WTC11 (cell line): ENCODE results near the gene LIN28A. TPM values are rescaled to one million over a fixed set of nuclear protein-coding genes. Genes with fewer than 3 reads are reported as not detected.

Experiments used
- ATAC-seq: fragments of 200-7000 bp; cut with Tn5 transposase; 2 replicates; pipeline ENCODE4 v1.10.0; 2021; ENCODE audit warnings: mild to moderate bottlenecking, moderate library complexity
- CTCF ChIA-PET: fragments of 300-600 bp; sonication (Branson Sonifier 250); formaldehyde crosslinking; loops from one replicate; lab custom pipeline; 2021; ENCODE audit warnings: antibody characterized with exemption; lab: Charles Lee
- POLR2A ChIA-PET: fragments of 350-600 bp; sonication (Branson Sonifier 250); formaldehyde crosslinking; loops from one replicate; lab custom pipeline; 2021; ENCODE audit warnings: antibody characterized with exemption; lab: Charles Lee
- DNase-seq: peaks from one replicate; pipeline ENCODE4 v3.0.0; 2021; ENCODE audit warnings: low spot score
- H3K27ac Mint-ChIP-seq: 2 replicates; pipeline ENCODE4 v1.8.0; 2021; ENCODE audit warnings: mixed read lengths
- H3K27me3 Mint-ChIP-seq: 2 replicates; pipeline ENCODE4 v1.8.0; 2021; ENCODE audit warnings: low read depth, mild to moderate bottlenecking, moderate library complexity, mixed read lengths
- H3K36me3 Mint-ChIP-seq: 2 replicates; pipeline ENCODE4 v1.8.0; 2021; ENCODE audit warnings: mixed read lengths
- H3K4me1 Mint-ChIP-seq: 2 replicates; pipeline ENCODE4 v1.8.0; 2022; ENCODE audit warnings: mixed read lengths
- H3K4me3 Mint-ChIP-seq: 2 replicates; pipeline ENCODE4 v1.8.0; 2021; ENCODE audit warnings: mild to moderate bottlenecking, moderate library complexity, mixed read lengths
- H3K9me3 Mint-ChIP-seq: 2 replicates; pipeline ENCODE4 v1.8.0; 2021; ENCODE audit warnings: mixed read lengths
- ARID4B ChIP-seq: sonication (generic); formaldehyde crosslinking; IDR thresholded peaks from 2 replicates; pipeline ENCODE4 v1.8.0; 2023; ENCODE audit warnings: missing genetic modification reagents, mild to moderate bottlenecking, borderline replicate concordance
- CTCF ChIP-seq: fragments of 200-600 bp; IDR thresholded peaks from 2 replicates; pipeline ENCODE4 v1.8.0; 2022; ENCODE audit warnings: antibody characterized with exemption
- FOXP4 ChIP-seq: sonication (generic); formaldehyde crosslinking; IDR thresholded peaks from 2 replicates; pipeline ENCODE4 v1.8.0; 2022; ENCODE audit warnings: mild to moderate bottlenecking, missing genetic modification reagents
- GRHL2 ChIP-seq: fragments of 250-450 bp; sonication (Bioruptor Pico); IDR thresholded peaks from 2 replicates; pipeline ENCODE4 v1.8.0; 2022; ENCODE audit warnings: mild to moderate bottlenecking, moderate library complexity; ENCODE audit not compliant: insufficient replicate concordance, severe bottlenecking
- GTF2I ChIP-seq: fragments of 250-450 bp; sonication (Bioruptor Pico); conservative IDR thresholded peaks from 2 replicates; pipeline ENCODE4 v1.4.0; 2021; ENCODE audit warnings: mild to moderate bottlenecking
- IRF1 ChIP-seq: sonication (generic); formaldehyde crosslinking; IDR thresholded peaks from 2 replicates; pipeline ENCODE4 v1.8.0; 2023; ENCODE audit warnings: missing genetic modification reagents
- IRF2 ChIP-seq: sonication (generic); formaldehyde crosslinking; IDR thresholded peaks from 2 replicates; pipeline ENCODE4 v1.8.0; 2022; ENCODE audit warnings: low read depth, missing genetic modification reagents, borderline replicate concordance
- MAX ChIP-seq: sonication (generic); formaldehyde crosslinking; IDR thresholded peaks from 2 replicates; pipeline ENCODE4 v1.8.0; 2022; ENCODE audit warnings: mild to moderate bottlenecking, missing genetic modification reagents
- MXD4 ChIP-seq: fragments of 250-450 bp; sonication (Bioruptor Pico); IDR thresholded peaks from 2 replicates; pipeline ENCODE4 v1.8.0; 2021; ENCODE audit warnings: mild to moderate bottlenecking, moderate library complexity, borderline replicate concordance
- NR3C1 ChIP-seq: sonication (generic); formaldehyde crosslinking; conservative IDR thresholded peaks from 2 replicates; pipeline ENCODE4 v1.8.1; 2023; ENCODE audit warnings: low read depth, mild to moderate bottlenecking, missing genetic modification reagents
- OVOL2 ChIP-seq: fragments of 250-450 bp; sonication (Bioruptor Pico); IDR thresholded peaks from 2 replicates; pipeline ENCODE4 v1.9.0; 2021; ENCODE audit warnings: mild to moderate bottlenecking, borderline replicate concordance
- SMAD4 ChIP-seq: sonication (generic); formaldehyde crosslinking; IDR thresholded peaks from 2 replicates; pipeline ENCODE4 v1.8.0; 2022; ENCODE audit warnings: mild to moderate bottlenecking, missing genetic modification reagents
- TEAD4 ChIP-seq: sonication (generic); formaldehyde crosslinking; IDR thresholded peaks from 2 replicates; pipeline ENCODE4 v1.8.0; 2022; ENCODE audit warnings: mild to moderate bottlenecking, missing genetic modification reagents
- USF2 ChIP-seq: sonication (generic); formaldehyde crosslinking; IDR thresholded peaks from 2 replicates; pipeline ENCODE4 v1.8.1; 2023; ENCODE audit warnings: mild to moderate bottlenecking, missing genetic modification reagents, moderate library complexity
- ZBTB21 ChIP-seq: sonication (generic); formaldehyde crosslinking; IDR thresholded peaks from 2 replicates; pipeline ENCODE4 v1.8.1; 2023; ENCODE audit warnings: mild to moderate bottlenecking, missing genetic modification reagents, borderline replicate concordance
- ZNF121 ChIP-seq: sonication (generic); formaldehyde crosslinking; IDR thresholded peaks from 2 replicates; pipeline ENCODE4 v1.8.0; 2023; ENCODE audit warnings: missing genetic modification reagents
- ZNF138 ChIP-seq: sonication (generic); formaldehyde crosslinking; conservative IDR thresholded peaks from 2 replicates; pipeline ENCODE4 v1.8.1; 2022; ENCODE audit warnings: mild to moderate bottlenecking, moderate library complexity, missing genetic modification reagents
- ZNF263 ChIP-seq: sonication (generic); formaldehyde crosslinking; IDR thresholded peaks from 2 replicates; pipeline ENCODE4 v1.8.1; 2022; ENCODE audit warnings: low read depth, mild to moderate bottlenecking, moderate library complexity, missing genetic modification reagents
- ZNF396 ChIP-seq: fragments of 250-450 bp; sonication (Bioruptor Pico); IDR thresholded peaks from 2 replicates; pipeline ENCODE4 v1.8.0; 2021; ENCODE audit warnings: mild to moderate bottlenecking, moderate library complexity, borderline replicate concordance
- ZSCAN18 ChIP-seq: fragments of 250-450 bp; sonication (Bioruptor Pico); IDR thresholded peaks from 2 replicates; pipeline ENCODE4 v2.1.2; 2022; ENCODE audit warnings: mild to moderate bottlenecking, moderate library complexity
- total RNA-seq: library from RNA; stranded (reverse); gene quantifications from 3 replicates; pipeline ENCODE4 v1.2.3, GENCODE V29; 2021

The LIN28A gene
- total RNA-seq, 1 experiment from 2014 or later, result 1,251 TPM

GRCh38 chr1:26418865-26419349, 8.3 kb downstream of the LIN28A start (continued):
- TF ChIP-seq ZNF263 (CRISPR knock-in tag) (peak; percentile 72; the same call in 1 of the 2 replicates), ARID4B (no peak), USF2 (no peak), ZNF396 (CRISPR knock-in tag) (no peak), TEAD4 (CRISPR knock-in tag) (peak; percentile 85; the same call in 1 of the 2 replicates), ZNF121 (CRISPR knock-in tag) (no peak), CTCF (no peak)

- ATAC-seq (no peak), DNase-seq (no peak)
- POLR2A ChIA-PET, result interaction anchor here (0.6 to 3.5 kb wide), 4 partner anchors 10 to 25 kb away, joined by 3 to 35 read pairs (median 5); partner anchors contain the start of genes DHDDS and LIN28A
- peaks cover 50% of the 10 kb centered on the region for H3K36me3 Mint-ChIP-seq
- peak overlapping the region; percentile 61 for H3K4me3 Mint-ChIP-seq
- H3K4me1 Mint-ChIP-seq, result peaks cover 77% of the 10 kb centered on the region
- TF ChIP-seq FOXP4 (CRISPR knock-in tag) (no peak), ZBTB21 (CRISPR knock-in tag) (no peak), OVOL2 (no peak), GTF2I (CRISPR knock-in tag) (no peak), MAX (CRISPR knock-in tag) (no peak), SMAD4 (CRISPR knock-in tag) (no peak), GRHL2 (CRISPR knock-in tag) (no peak), IRF1 (CRISPR knock-in tag) (no peak), NR3C1 (CRISPR knock-in tag) (no peak), MXD4 (CRISPR knock-in tag) (no peak), IRF2 (CRISPR knock-in tag) (no peak), ZNF138 (no peak), ZSCAN18 (CRISPR knock-in tag) (no peak)
- H3K9me3 Mint-ChIP-seq, result no peaks in the 10 kb centered on the region
- no peaks in the 10 kb centered on the region for H3K27me3 Mint-ChIP-seq
- CTCF ChIA-PET, result interaction anchor here (0.7 to 6.7 kb wide), 13 partner anchors 9 to 140 kb away, joined by 3 to 85 read pairs (median 12); partner anchors contain the start of genes DHDDS, HMGN2 and LIN28A
- H3K27ac Mint-ChIP-seq, result peak overlapping the region; percentile 91
Observed at GRCh38 chr1:26419494-26419893, 8.9 kb downstream of the LIN28A start.
